Endothelial cell (in vitro differentiated cells): ENCODE data around the gene SYNE2. TPM values are rescaled to one million over a fixed set of nuclear protein-coding genes. Genes with fewer than 3 reads are reported as not detected.

Experiments used
- DNase-seq: peaks from one replicate; pipeline ENCODE4 v3.0.0; 2021; ENCODE audit warnings: low spot score
- H3K27ac Mint-ChIP-seq: one replicate; pipeline ENCODE4 v1.8.0; 2021; ENCODE audit warnings: mixed read lengths, inconsistent platforms; ENCODE audit not compliant: unreplicated experiment
- H3K27me3 Mint-ChIP-seq: one replicate; pipeline ENCODE4 v1.8.0; 2021; ENCODE audit warnings: mild to moderate bottlenecking, moderate library complexity, mixed read lengths, inconsistent platforms; ENCODE audit not compliant: unreplicated experiment
- H3K36me3 Mint-ChIP-seq: one replicate; pipeline ENCODE4 v1.8.0; 2021; ENCODE audit warnings: mild to moderate bottlenecking, low read depth, mixed read lengths, inconsistent platforms; ENCODE audit not compliant: unreplicated experiment
- H3K4me1 Mint-ChIP-seq: one replicate; pipeline ENCODE4 v1.8.0; 2021; ENCODE audit warnings: mild to moderate bottlenecking, mixed read lengths, inconsistent platforms; ENCODE audit not compliant: unreplicated experiment
- H3K4me3 Mint-ChIP-seq: one replicate; pipeline ENCODE4 v1.8.0; 2021; ENCODE audit warnings: mild to moderate bottlenecking, mixed read lengths, inconsistent platforms; ENCODE audit not compliant: unreplicated experiment
- H3K9me3 Mint-ChIP-seq: one replicate; pipeline ENCODE4 v1.8.0; 2021; ENCODE audit warnings: mixed read lengths, inconsistent platforms; ENCODE audit not compliant: unreplicated experiment
- CTCF ChIP-seq: fragments of 200-600 bp; sonication (generic); IDR thresholded peaks from one replicate; pipeline ENCODE4 v1.5.0; 2021; ENCODE audit warnings: antibody characterized with exemption; ENCODE audit not compliant: unreplicated experiment
- total RNA-seq: library from RNA; stranded (reverse); fragmentation: NEBNext Ultra II Directional; extraction: Animal tissue kit (Norgen Biotek cat#: 25700); gene quantifications from one replicate; pipeline ENCODE4 v1.2.1, GENCODE V29; 2021; ENCODE audit not compliant: unreplicated experiment

The SYNE2 gene
- total RNA-seq, 1 donor from 2014 or later: 35.9 TPM

GRCh38 chr14:63887899-63888298 lies 35.1 kb downstream of the SYNE2 start:
- no peak overlapping the region for H3K27ac Mint-ChIP-seq
- no peaks in the 10 kb centered on the region for H3K9me3 Mint-ChIP-seq
- H3K4me1 Mint-ChIP-seq: peaks cover 13% of the 10 kb centered on the region
- no peak overlapping the region for H3K4me3 Mint-ChIP-seq
- H3K36me3 Mint-ChIP-seq: peaks cover 3% of the 10 kb centered on the region
- H3K27me3 Mint-ChIP-seq: peaks cover 3% of the 10 kb centered on the region
- no peak for TF ChIP-seq CTCF
- no peak for DNase-seq

- DNase-seq: no peak
- Mint-ChIP-seq H3K27me3 (no peaks in the 10 kb centered on the region), H3K4me3 (no peak overlapping the region), H3K4me1 (peaks cover 13% of the 10 kb centered on the region), H3K27ac (no peak overlapping the region), H3K36me3 (no peaks in the 10 kb centered on the region), H3K9me3 (no peaks in the 10 kb centered on the region)
- TF ChIP-seq CTCF: no peak
These were observed 37.7 kb downstream of the SYNE2 start for GRCh38 chr14:63890553-63890952.

GRCh38 chr14:63891148-63891975 lies 38.6 kb downstream of the SYNE2 start:
- no peaks in the 10 kb centered on the region for H3K9me3 Mint-ChIP-seq
- H3K27ac Mint-ChIP-seq: peak overlapping the region; percentile 82
- no peak overlapping the region for H3K4me3 Mint-ChIP-seq
- H3K4me1 Mint-ChIP-seq: peaks cover 20% of the 10 kb centered on the region
- H3K27me3 Mint-ChIP-seq: no peaks in the 10 kb centered on the region
- H3K36me3 Mint-ChIP-seq: no peaks in the 10 kb centered on the region
- no peak for DNase-seq
- no peak for TF ChIP-seq CTCF

GRCh38 chr14:63892265-63892664 lies 39.5 kb downstream of the SYNE2 start:
- TF ChIP-seq CTCF: no peak
- no peaks in the 10 kb centered on the region for H3K36me3 Mint-ChIP-seq
- H3K27me3 Mint-ChIP-seq: no peaks in the 10 kb centered on the region
- H3K9me3 Mint-ChIP-seq: no peaks in the 10 kb centered on the region
- H3K27ac Mint-ChIP-seq: no peak overlapping the region
- H3K4me3 Mint-ChIP-seq: no peak overlapping the region
- no peak for DNase-seq
- peaks cover 21% of the 10 kb centered on the region for H3K4me1 Mint-ChIP-seq

GRCh38 chr14:63893701-63894458 lies 41.1 kb downstream of the SYNE2 start:
- Mint-ChIP-seq H3K4me1 (peaks cover 24% of the 10 kb centered on the region), H3K36me3 (no peaks in the 10 kb centered on the region), H3K27me3 (peaks cover 2% of the 10 kb centered on the region), H3K4me3 (no peak overlapping the region), H3K9me3 (no peaks in the 10 kb centered on the region), H3K27ac (no peak overlapping the region)
- no peak for TF ChIP-seq CTCF
- DNase-seq: no peak
